Sigmoid colon (tissue), 4 donors: ENCODE measurements around the gene CCNE1.

Experiments used
- EP300 ChIP-seq, 4 donors: sonication (generic); formaldehyde crosslinking; IDR thresholded peaks; one replicate each; pipeline ENCODE4 v1.6.1; 2017; ENCODE audit warnings: antibody characterized with exemption in 4 of 4
- POLR2A ChIP-seq, 2 donors: fragments of 450-650 bp; IDR thresholded peaks; one replicate each; pipeline ENCODE4 v1.6.1; 2016; ENCODE audit warnings: antibody characterized with exemption in 2 of 2, mild to moderate bottlenecking in 2 of 2, moderate library complexity in 2 of 2
- POLR2AphosphoS5 ChIP-seq, 4 donors: sonication (generic); formaldehyde crosslinking; IDR thresholded peaks; one replicate each; pipeline ENCODE4 v1.6.1; 2017; ENCODE audit warnings: antibody characterized with exemption in 4 of 4
- TF ChIP-seq, protein P1 (sequence below), 4 experiments: fragments of 450-650 bp in 3 of 4; fragments of 200-600 bp in 1 of 4; IDR thresholded peaks; one replicate each; pipeline ENCODE4 v1.5.1; 2016 to 2019; ENCODE audit warnings: antibody characterized with exemption in 4 of 4, mild to moderate bottlenecking in 3 of 4, moderate library complexity in 2 of 4

GRCh38 chr19:29834991-29835846 lies 23.4 kb downstream of the CCNE1 start:
- TF ChIP-seq POLR2A (IDR thresholded peaks at IDR 0.05) (no peak), POLR2AphosphoS5 (IDR thresholded peaks at IDR 0.05) (no peak), EP300 (IDR thresholded peaks at IDR 0.05) (no peak)
- TF ChIP-seq, protein P1, sequence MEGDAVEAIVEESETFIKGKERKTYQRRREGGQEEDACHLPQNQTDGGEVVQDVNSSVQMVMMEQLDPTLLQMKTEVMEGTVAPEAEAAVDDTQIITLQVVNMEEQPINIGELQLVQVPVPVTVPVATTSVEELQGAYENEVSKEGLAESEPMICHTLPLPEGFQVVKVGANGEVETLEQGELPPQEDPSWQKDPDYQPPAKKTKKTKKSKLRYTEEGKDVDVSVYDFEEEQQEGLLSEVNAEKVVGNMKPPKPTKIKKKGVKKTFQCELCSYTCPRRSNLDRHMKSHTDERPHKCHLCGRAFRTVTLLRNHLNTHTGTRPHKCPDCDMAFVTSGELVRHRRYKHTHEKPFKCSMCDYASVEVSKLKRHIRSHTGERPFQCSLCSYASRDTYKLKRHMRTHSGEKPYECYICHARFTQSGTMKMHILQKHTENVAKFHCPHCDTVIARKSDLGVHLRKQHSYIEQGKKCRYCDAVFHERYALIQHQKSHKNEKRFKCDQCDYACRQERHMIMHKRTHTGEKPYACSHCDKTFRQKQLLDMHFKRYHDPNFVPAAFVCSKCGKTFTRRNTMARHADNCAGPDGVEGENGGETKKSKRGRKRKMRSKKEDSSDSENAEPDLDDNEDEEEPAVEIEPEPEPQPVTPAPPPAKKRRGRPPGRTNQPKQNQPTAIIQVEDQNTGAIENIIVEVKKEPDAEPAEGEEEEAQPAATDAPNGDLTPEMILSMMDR (IDR thresholded peaks at IDR 0.05): no peak
